GM18867 (cell line): ENCODE results near the gene CD8A.
"Not testable (repeated sequence)": the region's sequence is repeated elsewhere in the genome, so short reads cannot be mapped to it uniquely, and the experiment has no call there.

Experiments
- ATAC-seq: cut with Tn5 transposase; IDR thresholded peaks from one replicate; pipeline ENCODE4 v1.9.1; 2021; ENCODE audit warnings: mild to moderate bottlenecking, moderate library complexity; ENCODE audit not compliant: unreplicated experiment

Gene CD8A

GRCh38 chr2:86741889-86742498 is 48.7 kb downstream of the CD8A start:
- ATAC-seq, result not testable (repeated sequence)

- not testable (repeated sequence) for ATAC-seq
These were observed 50.8 kb downstream of the CD8A start for GRCh38 chr2:86739889-86740288.

- ATAC-seq, result not testable (repeated sequence)
These were observed 51.2 kb downstream of the CD8A start for GRCh38 chr2:86739485-86739884.

GRCh38 chr2:86734896-86735295 is 55.8 kb downstream of the CD8A start:
- ATAC-seq, result not testable (repeated sequence)
